GM12865 (cell line): ENCODE measurements around the gene ADGRG6.

Source experiments
- DNase-seq: peaks from one replicate; pipeline ENCODE4 v3.0.0; 2010; ENCODE audit warnings: low read depth
- H3K4me3 ChIP-seq: 2 replicates; pipeline ENCODE4 v1.5.1; 2011; ENCODE audit warnings: mild to moderate bottlenecking, low read depth, low read length, control low read depth
- TF ChIP-seq, protein P1 (sequence below): IDR thresholded peaks from 2 replicates; pipeline ENCODE4 v1.5.1; 2011; ENCODE audit warnings: low read length, control low read depth, low read depth, inconsistent platforms; ENCODE audit not compliant: insufficient read depth; ENCODE audit errors: missing control alignments

ADGRG6 gene

DNA sequence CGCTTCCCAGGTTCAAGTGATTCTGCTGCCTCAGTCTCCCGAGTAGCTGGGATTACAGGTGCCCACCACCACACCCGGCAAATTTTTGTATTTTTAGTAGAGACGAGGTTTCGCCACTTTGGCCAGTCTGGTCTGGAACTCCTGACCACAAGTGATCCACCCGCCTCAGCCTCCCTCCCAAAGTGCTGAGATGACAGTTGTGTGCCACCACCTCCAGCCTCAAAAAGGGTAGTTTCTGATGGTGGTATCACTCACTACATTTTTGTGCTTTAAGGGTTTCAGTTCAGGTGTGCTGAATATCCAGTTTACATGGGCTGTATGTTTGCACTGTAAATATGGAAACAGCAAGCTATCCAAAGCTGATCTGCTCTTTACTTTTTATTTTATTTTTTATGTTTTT, 12.1 kb upstream of the ADGRG6 start:
- no peak overlapping the region for H3K4me3 ChIP-seq
- no peak for DNase-seq
- TF ChIP-seq, protein P1, sequence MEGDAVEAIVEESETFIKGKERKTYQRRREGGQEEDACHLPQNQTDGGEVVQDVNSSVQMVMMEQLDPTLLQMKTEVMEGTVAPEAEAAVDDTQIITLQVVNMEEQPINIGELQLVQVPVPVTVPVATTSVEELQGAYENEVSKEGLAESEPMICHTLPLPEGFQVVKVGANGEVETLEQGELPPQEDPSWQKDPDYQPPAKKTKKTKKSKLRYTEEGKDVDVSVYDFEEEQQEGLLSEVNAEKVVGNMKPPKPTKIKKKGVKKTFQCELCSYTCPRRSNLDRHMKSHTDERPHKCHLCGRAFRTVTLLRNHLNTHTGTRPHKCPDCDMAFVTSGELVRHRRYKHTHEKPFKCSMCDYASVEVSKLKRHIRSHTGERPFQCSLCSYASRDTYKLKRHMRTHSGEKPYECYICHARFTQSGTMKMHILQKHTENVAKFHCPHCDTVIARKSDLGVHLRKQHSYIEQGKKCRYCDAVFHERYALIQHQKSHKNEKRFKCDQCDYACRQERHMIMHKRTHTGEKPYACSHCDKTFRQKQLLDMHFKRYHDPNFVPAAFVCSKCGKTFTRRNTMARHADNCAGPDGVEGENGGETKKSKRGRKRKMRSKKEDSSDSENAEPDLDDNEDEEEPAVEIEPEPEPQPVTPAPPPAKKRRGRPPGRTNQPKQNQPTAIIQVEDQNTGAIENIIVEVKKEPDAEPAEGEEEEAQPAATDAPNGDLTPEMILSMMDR: no peak

DNA sequence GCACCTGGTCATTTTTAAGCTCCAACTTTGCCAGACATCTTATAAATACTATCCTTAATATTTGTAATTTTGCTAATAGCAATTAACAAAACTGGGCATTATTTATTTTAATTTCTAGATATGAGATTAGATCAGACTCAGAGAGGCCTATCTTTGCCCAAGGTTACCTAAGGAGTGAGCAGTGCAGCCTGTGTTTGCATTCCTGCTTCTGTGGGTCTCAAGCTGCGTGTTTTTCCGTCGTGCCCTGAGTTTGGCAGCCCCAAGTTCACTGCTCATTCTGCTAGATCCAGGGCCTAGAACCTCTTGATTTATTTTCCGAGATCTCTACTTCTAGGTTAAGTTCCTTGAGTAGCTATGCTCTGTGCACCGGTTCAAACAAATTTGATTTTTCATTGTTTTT, 11.0 kb upstream of the ADGRG6 start:
- TF ChIP-seq, protein P1: no peak
- no peak overlapping the region for H3K4me3 ChIP-seq
- no peak for DNase-seq

DNA sequence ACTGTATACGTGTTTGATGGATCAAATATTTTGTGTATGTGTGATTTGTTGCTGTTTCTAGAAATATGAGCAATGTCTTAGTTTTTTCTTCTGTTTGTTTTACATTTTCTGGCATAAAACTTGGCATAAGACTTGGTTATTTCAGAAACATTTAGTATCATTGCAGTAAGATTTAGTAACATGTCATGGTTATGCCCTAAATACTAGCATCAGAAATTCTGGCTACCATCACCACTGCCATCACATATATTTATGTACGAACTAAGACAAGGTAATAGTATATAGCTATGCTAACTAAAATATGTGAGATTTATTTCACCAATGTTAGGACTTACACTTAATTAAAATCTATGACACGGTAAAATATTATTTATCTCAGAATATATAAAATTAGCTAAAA, 10.3 kb upstream of the ADGRG6 start:
- DNase-seq: no peak
- TF ChIP-seq, protein P1: no peak
- no peak overlapping the region for H3K4me3 ChIP-seq

DNA sequence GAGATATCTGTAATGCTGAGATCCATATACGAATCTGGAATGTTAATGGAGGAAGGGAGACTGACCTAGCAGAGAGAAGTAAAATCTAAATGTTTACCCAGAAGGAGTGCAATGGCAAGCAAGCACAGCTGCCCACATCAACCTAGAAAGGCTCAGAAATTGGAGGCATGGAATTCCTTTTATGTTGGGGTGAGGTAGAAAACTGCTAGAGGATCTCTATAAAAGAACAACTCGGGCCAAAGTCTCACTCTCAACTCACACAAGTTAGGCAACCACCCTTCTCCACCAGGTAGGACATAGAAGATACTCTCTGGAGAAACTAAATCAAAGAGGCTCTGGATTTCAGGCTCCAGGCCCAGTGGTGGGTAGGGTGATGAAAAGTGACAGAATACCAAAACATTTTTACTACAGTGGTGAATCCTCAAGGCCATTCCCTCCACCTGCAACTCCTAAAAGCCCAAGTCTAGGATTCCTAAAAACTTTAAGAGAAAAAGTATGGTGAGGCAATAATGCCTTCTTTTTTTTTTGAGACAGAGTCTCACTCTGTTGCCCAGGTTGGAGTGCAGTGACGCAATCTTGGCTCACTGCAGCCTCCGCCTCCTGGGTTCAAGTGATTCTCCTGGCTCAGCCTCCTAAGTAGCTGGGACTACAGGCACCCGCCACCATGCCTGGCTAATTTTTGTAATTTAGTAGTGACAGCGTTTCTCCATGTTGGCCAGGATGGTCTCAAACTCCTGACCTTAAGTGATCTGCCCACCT, 9.5 kb upstream of the ADGRG6 start:
- DNase-seq: no peak
- no peak overlapping the region for H3K4me3 ChIP-seq
- TF ChIP-seq, protein P1: no peak

DNA sequence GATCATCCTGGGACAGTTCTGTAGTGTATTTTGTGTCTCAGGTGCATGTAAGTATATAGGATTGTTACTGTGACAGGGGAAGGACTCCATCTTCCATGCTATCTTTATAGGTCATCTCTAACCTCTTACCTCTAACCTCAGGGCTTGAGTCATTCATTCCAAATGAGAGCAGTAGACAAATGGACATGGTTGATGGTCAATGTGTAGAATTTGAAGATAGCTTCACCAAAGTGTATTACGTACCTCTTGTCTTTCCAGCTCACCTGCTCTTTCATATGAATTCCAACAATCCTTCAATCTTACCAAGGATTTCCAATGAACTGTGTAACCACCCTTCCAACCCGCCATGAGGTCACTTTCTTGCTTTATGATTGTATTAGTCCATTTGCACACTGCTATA, 8.7 kb upstream of the ADGRG6 start:
- DNase-seq: no peak
- TF ChIP-seq, protein P1: no peak
- H3K4me3 ChIP-seq: no peak overlapping the region

DNA sequence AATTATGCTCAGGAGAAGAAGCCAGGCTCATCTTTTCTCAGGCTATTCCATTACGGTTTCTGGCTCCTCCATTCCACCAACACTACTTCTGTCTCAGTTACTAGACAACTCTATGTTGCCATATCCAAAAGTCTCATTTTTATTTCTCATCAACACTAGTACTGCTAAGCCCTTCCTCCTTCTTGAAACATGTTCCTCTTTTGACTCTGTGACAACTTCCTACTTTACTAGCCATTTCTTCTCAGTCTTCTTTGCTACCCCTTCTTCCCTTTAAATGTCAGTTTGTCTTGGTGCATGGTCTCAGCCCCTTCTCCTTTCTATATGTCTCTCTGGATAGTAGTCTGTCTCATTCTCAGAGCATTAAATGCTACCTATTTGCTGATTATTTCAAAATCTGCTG, 7.1 kb upstream of the ADGRG6 start:
- no peak overlapping the region for H3K4me3 ChIP-seq
- TF ChIP-seq, protein P1: no peak
- DNase-seq: no peak

DNA sequence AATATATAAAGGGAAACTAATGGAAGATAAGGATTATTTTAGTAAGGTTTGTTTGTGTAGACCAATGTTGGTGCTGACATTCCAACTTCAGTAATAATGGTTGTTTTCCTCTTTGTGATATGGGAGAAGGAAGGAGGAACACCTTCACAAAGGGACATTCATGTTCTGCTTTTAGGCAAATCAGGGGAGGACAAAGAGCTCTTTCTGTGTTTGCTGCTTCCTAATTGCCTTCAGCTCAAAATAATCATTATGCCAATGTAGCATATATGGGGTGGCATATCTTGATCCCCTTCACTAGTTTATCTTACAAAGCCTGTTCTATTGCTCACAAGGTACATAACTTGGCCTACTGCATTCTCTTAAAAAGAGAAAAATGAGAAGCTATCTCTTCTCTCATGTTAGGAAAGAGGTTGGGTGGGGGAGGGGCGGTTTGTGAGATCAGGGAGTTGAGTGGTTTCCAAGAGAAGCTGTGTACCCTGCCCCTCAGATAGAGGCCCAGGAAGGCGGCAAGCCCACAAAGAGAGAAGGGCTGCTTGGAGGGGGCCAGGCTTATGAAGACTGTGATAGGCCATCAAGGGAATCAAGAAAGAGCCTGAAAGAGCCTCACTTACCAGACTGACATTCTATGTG, 4.7 kb upstream of the ADGRG6 start:
- DNase-seq: no peak
- H3K4me3 ChIP-seq: no peak overlapping the region

More for the DNA sequence above, 4.7 kb upstream of the ADGRG6 start:
- TF ChIP-seq, protein P1: no peak
